Astrocyte of the cerebellum (primary cell): Measurements from ENCODE around the gene MTMR1.

Source experiments
- DNase-seq: peaks from one replicate; pipeline ENCODE4 v3.0.0-alpha.2; 2011; ENCODE audit warnings: low read depth
- H3K4me3 ChIP-seq: 2 replicates; pipeline ENCODE4 v1.5.1; 2011; ENCODE audit warnings: mild to moderate bottlenecking, low read depth, low read length, moderate library complexity
- in situ Hi-C: cut with HindIII; loops from 2 replicates; pipeline ENCODE4 v1.10.0; 2017; ENCODE audit warnings: low sequenced_read_pairs
- TF ChIP-seq, protein P1 (sequence below): IDR thresholded peaks from 2 replicates; pipeline ENCODE4 v1.5.1; 2012; ENCODE audit warnings: low read length, low read depth, moderate library complexity, mild to moderate bottlenecking; ENCODE audit errors: missing control alignments

The MTMR1 gene

DNA sequence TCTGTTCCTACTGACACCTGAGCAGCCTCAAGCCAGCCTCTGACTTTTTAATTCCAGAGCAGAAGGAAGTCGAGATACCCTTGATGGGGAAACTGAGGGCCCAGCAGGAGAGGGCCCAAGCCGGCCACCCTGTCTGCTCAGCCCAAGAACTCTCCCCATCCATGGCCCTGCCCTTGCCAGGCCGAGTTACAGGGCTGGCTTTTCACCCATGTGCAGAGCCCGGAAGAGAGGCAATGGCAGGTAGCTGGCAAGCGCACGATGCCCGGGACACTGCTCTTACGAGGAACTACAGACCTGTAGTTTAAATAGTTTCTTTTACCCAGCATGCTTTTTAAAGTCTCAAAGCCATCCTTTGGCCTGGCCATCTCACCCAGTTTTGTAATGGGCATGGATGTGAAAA lies 79.9 kb downstream of the MTMR1 start:
- TF ChIP-seq, protein P1, sequence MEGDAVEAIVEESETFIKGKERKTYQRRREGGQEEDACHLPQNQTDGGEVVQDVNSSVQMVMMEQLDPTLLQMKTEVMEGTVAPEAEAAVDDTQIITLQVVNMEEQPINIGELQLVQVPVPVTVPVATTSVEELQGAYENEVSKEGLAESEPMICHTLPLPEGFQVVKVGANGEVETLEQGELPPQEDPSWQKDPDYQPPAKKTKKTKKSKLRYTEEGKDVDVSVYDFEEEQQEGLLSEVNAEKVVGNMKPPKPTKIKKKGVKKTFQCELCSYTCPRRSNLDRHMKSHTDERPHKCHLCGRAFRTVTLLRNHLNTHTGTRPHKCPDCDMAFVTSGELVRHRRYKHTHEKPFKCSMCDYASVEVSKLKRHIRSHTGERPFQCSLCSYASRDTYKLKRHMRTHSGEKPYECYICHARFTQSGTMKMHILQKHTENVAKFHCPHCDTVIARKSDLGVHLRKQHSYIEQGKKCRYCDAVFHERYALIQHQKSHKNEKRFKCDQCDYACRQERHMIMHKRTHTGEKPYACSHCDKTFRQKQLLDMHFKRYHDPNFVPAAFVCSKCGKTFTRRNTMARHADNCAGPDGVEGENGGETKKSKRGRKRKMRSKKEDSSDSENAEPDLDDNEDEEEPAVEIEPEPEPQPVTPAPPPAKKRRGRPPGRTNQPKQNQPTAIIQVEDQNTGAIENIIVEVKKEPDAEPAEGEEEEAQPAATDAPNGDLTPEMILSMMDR: no peak
- no peak for DNase-seq
- in situ Hi-C loops: loop anchor here (10.0 kb wide), 1 partner anchor 312 kb away; no protein-coding TSS in a partner anchor
- no peak overlapping the region for H3K4me3 ChIP-seq

DNA sequence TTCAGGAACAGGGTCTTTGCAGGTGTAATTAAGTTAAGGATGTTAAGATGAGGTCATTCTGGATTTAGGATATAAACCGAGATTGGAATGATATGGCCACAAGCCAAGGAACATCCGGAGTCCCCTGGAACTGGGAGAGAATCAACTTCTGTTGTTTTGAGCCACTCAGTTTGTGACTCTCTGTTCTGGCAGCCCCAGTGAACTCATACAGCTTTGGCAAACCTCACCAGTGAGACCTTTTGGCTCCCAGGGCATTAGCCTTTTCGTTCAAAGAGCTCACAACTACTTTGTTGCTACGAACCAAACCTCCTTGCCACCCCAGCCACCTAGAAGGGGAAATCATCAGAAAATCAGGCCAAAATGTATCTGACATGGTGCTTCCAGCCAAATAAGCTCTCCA lies 80.4 kb downstream of the MTMR1 start:
- DNase-seq: no peak
- in situ Hi-C loops: loop anchor here (10.0 kb wide), 1 partner anchor 311 kb away; no protein-coding TSS in a partner anchor
- H3K4me3 ChIP-seq: no peak overlapping the region
- TF ChIP-seq, protein P1: no peak

DNA sequence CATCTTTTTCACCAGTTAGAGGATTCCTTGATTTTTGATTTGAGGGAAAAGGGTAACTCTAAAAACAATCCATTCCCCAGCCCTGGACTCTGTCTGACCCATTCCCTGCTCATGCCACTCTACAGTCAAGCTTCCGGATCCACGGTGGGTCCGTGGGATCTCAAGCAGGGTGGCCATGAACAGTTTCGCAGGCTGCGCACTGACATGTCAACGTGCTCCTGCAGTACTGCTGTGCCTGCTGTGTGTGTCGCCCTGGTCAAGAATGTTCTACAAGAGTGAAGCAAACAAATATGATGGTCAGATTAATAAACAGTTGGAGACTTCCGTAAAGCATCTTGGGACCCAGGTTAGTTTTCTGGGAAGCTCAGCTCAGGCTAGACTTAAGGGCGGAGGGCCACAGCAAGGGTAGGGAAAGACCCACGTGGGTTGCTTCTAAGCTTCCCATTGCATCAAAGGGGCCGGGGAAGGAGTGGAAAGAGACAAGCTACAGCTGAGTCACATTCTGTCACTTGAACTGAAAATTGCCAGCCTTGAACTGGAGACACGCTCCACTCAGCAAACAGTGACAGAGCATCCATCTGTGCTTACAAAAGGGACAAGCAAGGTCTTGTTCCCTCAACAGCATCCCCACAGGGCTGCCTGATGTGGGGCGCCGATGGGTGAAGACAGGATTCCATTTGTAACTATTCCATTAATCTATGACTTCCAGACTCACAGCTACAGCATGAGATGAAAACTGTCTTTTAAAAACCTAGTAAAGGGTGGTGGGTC lies 81.8 kb downstream of the MTMR1 start:
- no peak overlapping the region for H3K4me3 ChIP-seq
- DNase-seq: no peak
- in situ Hi-C loops: loop anchor here (10.0 kb wide), 1 partner anchor 310 kb away; no protein-coding TSS in a partner anchor
- TF ChIP-seq, protein P1: no peak

DNA sequence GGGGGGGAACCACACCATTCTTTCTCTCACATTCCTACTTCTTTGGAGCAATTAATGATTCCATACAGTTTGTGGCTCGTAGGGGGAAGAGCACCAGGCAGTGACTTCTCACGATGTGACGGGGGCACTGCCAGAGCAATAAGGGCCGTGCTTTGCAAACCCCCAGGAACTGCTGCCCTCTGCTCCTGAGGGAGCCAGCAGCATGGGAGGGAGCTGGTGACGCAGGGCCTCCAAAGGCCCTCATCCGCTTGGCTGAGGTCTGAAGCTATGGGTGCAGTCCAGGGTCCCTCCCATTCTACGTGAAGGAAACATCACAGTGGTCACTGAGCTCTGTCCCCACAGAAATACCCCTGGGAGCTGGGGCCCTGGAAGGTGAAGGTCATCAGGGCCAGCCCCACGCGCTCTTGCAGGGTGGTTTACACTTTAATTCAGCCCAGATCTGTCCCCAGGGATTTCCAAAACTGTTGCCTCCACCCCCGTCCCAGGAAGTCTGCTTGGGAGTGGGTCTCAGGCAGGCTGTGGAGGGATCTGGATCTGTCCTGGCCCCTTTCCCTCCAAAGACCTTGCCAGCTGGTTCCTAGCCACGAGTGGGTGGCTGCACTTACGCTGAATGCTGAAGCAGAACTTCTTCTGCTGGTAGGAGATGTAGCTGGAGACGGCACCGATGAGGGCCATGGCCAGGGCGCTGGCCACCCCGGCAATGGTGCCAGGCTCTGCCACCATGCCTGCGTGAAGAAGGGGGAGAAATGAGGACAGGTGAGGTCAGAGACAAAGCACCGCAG lies 82.6 kb downstream of the MTMR1 start:
- in situ Hi-C loops: loop anchor here (10.0 kb wide), 1 partner anchor 309 kb away; no protein-coding TSS in a partner anchor
- TF ChIP-seq, protein P1: no peak

DNA sequence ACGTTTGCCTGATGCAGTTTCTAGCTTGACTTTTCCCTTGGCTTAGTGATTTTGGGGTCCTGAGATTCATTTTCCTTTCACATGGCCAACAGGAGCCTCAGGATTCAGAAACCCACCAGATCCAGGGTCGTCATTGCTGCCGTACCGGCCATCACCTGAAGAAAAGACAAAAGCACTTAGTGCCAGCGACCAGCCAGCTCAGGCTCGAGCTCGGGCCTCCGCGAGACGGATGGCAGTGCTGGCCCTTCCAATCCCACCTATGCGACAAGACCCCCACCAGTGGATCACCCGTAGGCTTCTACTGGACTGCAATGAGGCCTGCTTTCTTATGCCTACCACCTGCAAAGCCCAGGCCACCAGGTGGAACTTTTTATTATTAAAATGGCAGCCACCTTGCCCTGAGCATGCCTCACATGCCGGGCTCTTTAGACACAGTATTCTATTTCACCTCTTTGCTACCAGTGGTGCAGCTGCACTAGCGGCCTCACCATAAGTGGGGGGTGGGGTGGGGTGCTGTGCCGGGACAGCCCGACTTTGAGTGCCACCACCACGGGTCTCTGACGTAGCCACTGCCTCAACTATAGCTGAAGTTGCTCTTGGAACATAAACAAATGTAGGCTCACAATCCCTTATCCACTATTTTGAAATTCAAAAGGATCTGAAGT lies 84.3 kb downstream of the MTMR1 start:
- TF ChIP-seq, protein P1: no peak
- DNase-seq: no peak
- in situ Hi-C loops: loop anchor here (10.0 kb wide), 1 partner anchor 307 kb away; no protein-coding TSS in a partner anchor
- no peak overlapping the region for H3K4me3 ChIP-seq

More for the DNA sequence above, 82.6 kb downstream of the MTMR1 start:
- DNase-seq: no peak
- H3K4me3 ChIP-seq: no peak overlapping the region

DNA sequence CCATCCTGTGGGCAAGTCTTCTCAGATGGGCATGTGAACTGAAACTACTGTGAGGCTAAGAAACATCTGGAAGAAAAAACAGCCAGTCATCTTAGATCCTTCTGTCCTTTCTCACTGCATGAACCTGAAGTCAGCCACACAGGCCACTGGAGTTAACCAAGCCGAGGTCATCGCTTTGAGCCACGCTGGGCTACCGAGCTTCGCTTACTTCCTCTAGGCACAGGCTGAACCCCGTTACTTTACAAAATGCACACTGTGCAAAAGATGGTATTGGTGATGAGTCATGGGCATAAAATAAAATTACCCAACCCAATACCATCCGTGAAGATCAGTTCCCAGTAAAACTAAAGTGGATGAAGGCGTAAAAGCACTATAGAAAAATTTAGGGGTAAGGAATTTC lies 86.2 kb downstream of the MTMR1 start:
- no peak for DNase-seq
- TF ChIP-seq, protein P1: no peak
- H3K4me3 ChIP-seq: no peak overlapping the region
- in situ Hi-C loops: loop anchor here (10.0 kb wide), 1 partner anchor 305 kb away; no protein-coding TSS in a partner anchor
